Measurements from ENCODE around the gene MEGF11. TPM values are rescaled to one million over a fixed set of nuclear protein-coding genes. Genes with fewer than 3 reads are reported as not detected.

The MEGF11 gene
- total RNA-seq, 2 donors from 2014 or later = not detected

- H3K27me3 ChIP-seq = no peaks in the 10 kb centered on the region
- H3K36me3 ChIP-seq (replicated peaks in 1 of 2; ENCODE audit: insufficient read depth in 1 of 2, low read depth in 2 of 2) = no peaks in the 10 kb centered on the region
- H3K4me3 ChIP-seq = no peak overlapping the region
- ATAC-seq (peak; percentile 24), DNase-seq (peak in 1 of 4 donors; percentile 19)
- H3K27ac ChIP-seq = no peak overlapping the region
- WGBS, 2 donors = 61 to 75% methylated on average over 5 of the region's 5 CpGs
- peaks cover 30% of the 10 kb centered on the region for H3K4me1 ChIP-seq
- TF ChIP-seq POLR2A (IDR thresholded peaks at IDR 0.05) (no peak), CTCF (IDR thresholded peaks at IDR 0.05) (no peak)
- no peaks in the 10 kb centered on the region for H3K9me3 ChIP-seq
- intact Hi-C loops (cut with DNase I) = no loop called here
Measured at GRCh38 chr15:66102563-66103292, 150.8 kb downstream of the MEGF11 start.

GRCh38 chr15:66101715-66102395 is 151.7 kb downstream of the MEGF11 start:
- Histone ChIP-seq H3K36me3 (replicated peaks in 1 of 2; ENCODE audit: insufficient read depth in 1 of 2, low read depth in 2 of 2) (no peaks in the 10 kb centered on the region), H3K9me3 (no peaks in the 10 kb centered on the region), H3K27ac (no peak overlapping the region), H3K4me3 (no peak overlapping the region), H3K27me3 (no peaks in the 10 kb centered on the region), H3K4me1 (peaks cover 30% of the 10 kb centered on the region)
- 75 to 82% methylated on average over 9 to 10 of the region's 10 CpGs for WGBS, 2 donors
- no peak for TF ChIP-seq CTCF (IDR thresholded peaks at IDR 0.05)
- no peak for TF ChIP-seq POLR2A (IDR thresholded peaks at IDR 0.05)
- DNase-seq (no peak), ATAC-seq (no peak)
- intact Hi-C loops (cut with DNase I) = no loop called here

GRCh38 chr15:66100761-66101160 is 152.8 kb downstream of the MEGF11 start:
- Histone ChIP-seq H3K4me3 (no peak overlapping the region), H3K9me3 (no peaks in the 10 kb centered on the region), H3K4me1 (peaks cover 21% of the 10 kb centered on the region), H3K27ac (no peak overlapping the region), H3K27me3 (no peaks in the 10 kb centered on the region), H3K36me3 (replicated peaks in 1 of 2; ENCODE audit: insufficient read depth in 1 of 2, low read depth in 2 of 2) (no peaks in the 10 kb centered on the region)
- intact Hi-C loops (cut with DNase I) = no loop called here
- WGBS, 2 donors = 81 to 87% methylated on average over 10 of the region's 10 CpGs
- ATAC-seq (no peak), DNase-seq (no peak)
- no peak for TF ChIP-seq POLR2A (IDR thresholded peaks at IDR 0.05)
- TF ChIP-seq CTCF (IDR thresholded peaks at IDR 0.05) = no peak

GRCh38 chr15:66099950-66100671 is 153.4 kb downstream of the MEGF11 start:
- TF ChIP-seq CTCF (IDR thresholded peaks at IDR 0.05) (no peak), POLR2A (IDR thresholded peaks at IDR 0.05) (no peak)
- intact Hi-C loops (cut with DNase I) = no loop called here
- no peak overlapping the region for H3K27ac ChIP-seq

More at GRCh38 chr15:66099950-66100671, 153.4 kb downstream of the MEGF11 start:
- ATAC-seq (peak; percentile 60), DNase-seq (no peak)
- H3K4me1 ChIP-seq = peaks cover 14% of the 10 kb centered on the region
- H3K4me3 ChIP-seq = no peak overlapping the region
- WGBS, 2 donors = 86 to 90% methylated on average over 9 to 15 of the region's 15 CpGs
- H3K27me3 ChIP-seq = no peaks in the 10 kb centered on the region
- H3K36me3 ChIP-seq (replicated peaks in 1 of 2; ENCODE audit: insufficient read depth in 1 of 2, low read depth in 2 of 2) = no peaks in the 10 kb centered on the region
- H3K9me3 ChIP-seq = no peaks in the 10 kb centered on the region
